IMR-90 (cell line): ENCODE results near the gene GJA5. TPM values are rescaled to one million over a fixed set of nuclear protein-coding genes. Genes with fewer than 3 reads are reported as not detected.
A peak's percentile ranks its signal among the peaks of the same experiment; 100 is the strongest.

Experiments used
- ATAC-seq: fragments of 200-7000 bp; cut with Tn5 transposase; 2 replicates; pipeline ENCODE4 v1.9.1; 2020; ENCODE audit warnings: low read depth, mild to moderate bottlenecking, moderate library complexity
- BruUV-seq: library from RNA; stranded (reverse); fragments of 400-500 nt; replicated peaks from 2 replicates; lab custom pipeline; 2021; lab: Mats Ljungman, UMichigan
- CTCF ChIA-PET: fragments of 300-600 bp; formaldehyde crosslinking; extraction: SDS; loops from one replicate; lab custom pipeline; 2021; ENCODE audit warnings: antibody characterized with exemption; lab: Yijun Ruan, JAX
- POLR2A ChIA-PET: fragments of 300-600 bp; sonication (Branson Sonifier 250); formaldehyde crosslinking; loops from one replicate; lab custom pipeline; 2022; ENCODE audit warnings: antibody characterized with exemption; ENCODE audit not compliant: unreplicated experiment; lab: Charles Lee
- DNase-seq: peaks from one replicate; pipeline ENCODE4 v3.0.0; 2013
- H2AFZ ChIP-seq: replicated peaks from 2 replicates; pipeline ENCODE3; 2013; ENCODE audit warnings: low read length, mild to moderate bottlenecking; ENCODE audit not compliant: poor library complexity
- H2AK5ac ChIP-seq: 2 replicates; pipeline ENCODE4 v1.6.1; 2013; ENCODE audit warnings: low read depth, low read length, inconsistent platforms
- H2AK9ac ChIP-seq: replicated peaks from 2 replicates; pipeline ENCODE3; 2013; ENCODE audit warnings: mild to moderate bottlenecking, low read depth, low read length, moderate library complexity; ENCODE audit not compliant: poor library complexity
- H2BK120ac ChIP-seq: 2 replicates; pipeline ENCODE4 v1.6.1; 2013; ENCODE audit warnings: low read depth, low read length, inconsistent platforms
- H2BK15ac ChIP-seq: 3 replicates; pipeline ENCODE4 v1.6.1; 2013; ENCODE audit warnings: low read depth, low read length, inconsistent platforms
- H2BK20ac ChIP-seq: 2 replicates; pipeline ENCODE4 v1.6.1; 2013; ENCODE audit warnings: low read depth, mild to moderate bottlenecking, inconsistent platforms, low read length, moderate library complexity
- H2BK5ac ChIP-seq: 2 replicates; pipeline ENCODE4 v1.6.1; 2013; ENCODE audit warnings: mild to moderate bottlenecking, low read depth, low read length, inconsistent platforms; ENCODE audit not compliant: poor library complexity, severe bottlenecking
- H3K14ac ChIP-seq: replicated peaks from 2 replicates; pipeline ENCODE4 v1.6.1; 2013; ENCODE audit warnings: low read depth, low read length, inconsistent platforms
- H3K18ac ChIP-seq: 2 replicates; pipeline ENCODE4 v1.6.1; 2013; ENCODE audit warnings: low read depth, low read length, control low read depth
- H3K23ac ChIP-seq: 2 replicates; pipeline ENCODE4 v1.6.1; 2013; ENCODE audit warnings: low read depth, low read length, inconsistent platforms
- H3K27ac ChIP-seq: 2 replicates; pipeline ENCODE4 v1.5.1; 2013; ENCODE audit warnings: mild to moderate bottlenecking, control low read depth, low read length; ENCODE audit not compliant: insufficient read depth
- H3K27me3 ChIP-seq: 2 replicates; pipeline ENCODE4 v1.6.1; 2013; ENCODE audit warnings: low read length; ENCODE audit not compliant: control insufficient read depth, insufficient read depth
- H3K36me3 ChIP-seq: 2 replicates; pipeline ENCODE4 v1.6.1; 2013; ENCODE audit warnings: low read length, mixed read lengths; ENCODE audit not compliant: control insufficient read depth, insufficient read depth
- H3K4ac ChIP-seq: 2 replicates; pipeline ENCODE4 v1.6.1; 2013; ENCODE audit warnings: low read depth, low read length, inconsistent platforms
- H3K4me1 ChIP-seq: 2 replicates; pipeline ENCODE4 v1.6.1; 2013; ENCODE audit warnings: low read length, mixed read lengths; ENCODE audit not compliant: control insufficient read depth, insufficient read depth
- H3K4me2 ChIP-seq: 2 replicates; pipeline ENCODE4 v1.6.1; 2013; ENCODE audit warnings: low read depth, mild to moderate bottlenecking, control low read depth, low read length, moderate library complexity
- H3K4me3 ChIP-seq: 2 replicates; pipeline ENCODE4 v1.5.1; 2013; ENCODE audit warnings: low read depth, mild to moderate bottlenecking, control low read depth, low read length, moderate library complexity; ENCODE audit not compliant: insufficient read depth
- H3K56ac ChIP-seq: 2 replicates; pipeline ENCODE4 v1.6.1; 2013; ENCODE audit warnings: low read length, inconsistent platforms; ENCODE audit not compliant: insufficient read depth; ENCODE audit errors: extremely low read depth
- H3K79me1 ChIP-seq, 2 experiments: 2 replicates each; pipeline ENCODE4 v1.6.1; 2013; ENCODE audit warnings: low read length in 2 of 2, inconsistent platforms in 1 of 2, low read depth in 1 of 2
- H3K9ac ChIP-seq: 2 replicates; pipeline ENCODE4 v1.6.1; 2013; ENCODE audit warnings: low read depth, low read length, control low read depth
- H3K9me1 ChIP-seq: 2 replicates; pipeline ENCODE4 v1.6.1; 2013; ENCODE audit warnings: low read length, inconsistent platforms; ENCODE audit not compliant: insufficient read depth
- H3K9me3 ChIP-seq: 2 replicates; pipeline ENCODE4 v1.6.1; 2013; ENCODE audit warnings: low read length; ENCODE audit not compliant: control insufficient read depth, insufficient read depth
- H4K20me1 ChIP-seq: 2 replicates; pipeline ENCODE4 v1.6.1; 2013; ENCODE audit warnings: low read length, inconsistent platforms; ENCODE audit not compliant: insufficient read depth
- H4K5ac ChIP-seq: 2 replicates; pipeline ENCODE4 v1.6.1; 2013; ENCODE audit warnings: mild to moderate bottlenecking, low read depth, low read length, control low read depth
- H4K8ac ChIP-seq, 2 experiments: 2 replicates each; pipeline ENCODE4 v1.6.1; 2013; ENCODE audit warnings: low read depth in 2 of 2, low read length in 2 of 2, control low read depth in 1 of 2, inconsistent platforms in 1 of 2
- H4K91ac ChIP-seq: 2 replicates; pipeline ENCODE4 v1.6.1; 2013; ENCODE audit warnings: low read depth, low read length, inconsistent platforms; ENCODE audit not compliant: insufficient read depth
- BHLHE40 ChIP-seq: fragments of 150-350 bp; IDR thresholded peaks from 2 replicates; pipeline ENCODE4 v1.6.1; 2016; ENCODE audit warnings: mild to moderate bottlenecking, low read depth, low read length
- CHD1 ChIP-seq: IDR thresholded peaks from 2 replicates; pipeline ENCODE4 v1.6.1; 2012; ENCODE audit warnings: low read depth, low read length, improper control_type of control experiment
- FOS ChIP-seq: fragments of 150-350 bp; IDR thresholded peaks from 2 replicates; pipeline ENCODE4 v1.6.1; 2016; ENCODE audit warnings: low read depth, low read length
- NFE2L2 ChIP-seq: fragments of 150-350 bp; IDR thresholded peaks from 2 replicates; pipeline ENCODE4 v1.6.1; 2016; ENCODE audit warnings: low read depth, mild to moderate bottlenecking, low read length
- POLR2A ChIP-seq: IDR thresholded peaks from 2 replicates; pipeline ENCODE4 v1.6.1; 2012; ENCODE audit warnings: mild to moderate bottlenecking, low read depth, low read length
- WGBS, 2 experiments: methylation state at CpG; one replicate each; pipeline versions ENCODE4 v1.1.5 to v1.1.7; 2013; ENCODE audit warnings: missing lambda C conversion rate in 2 of 2; ENCODE audit not compliant: insufficient read length in 1 of 2; ENCODE audit errors: extremely low coverage in 2 of 2; 5-methylcytosine and 5-hydroxymethylcytosine counted together
- dilution Hi-C: fragments of 300-500 bp; cut with HindIII; formaldehyde crosslinking; loops from one replicate; pipeline ENCODE4 v1.14.3; 2018; ENCODE audit warnings: low sequenced_read_pairs; ENCODE audit not compliant: unreplicated experiment
- in situ Hi-C: fragments of 300-500 bp; cut with MboI; formaldehyde crosslinking; loops from 3 replicates; pipeline ENCODE4 v1.14.3; 2019; ENCODE audit warnings: low sequenced_read_pairs, inconsistent platforms, mixed read lengths
- intact Hi-C: fragments of 100-400 bp; cut with micrococcal nuclease; formaldehyde crosslinking; loops from 2 replicates; pipeline ENCODE4 v1.10.0; 2022
- polyA plus RNA-seq, 3 experiments: library from polyadenylated mRNA; depleted of rRNA; stranded (reverse); fragments of >200 nt; gene quantifications; 2 replicates each; pipeline ENCODE4 v1.2.3, GENCODE V29; 2012; ENCODE audit warnings: low replicate concordance in 1 of 3
- total RNA-seq: library from RNA; depleted of rRNA; stranded (reverse); fragments of >200 nt; gene quantifications from 2 replicates; pipeline ENCODE4 v1.2.3, GENCODE V29; 2012

Gene GJA5
- total and polyA plus RNA-seq, 2 of the 4 experiments (the other 2 are of a cell fraction), result not detected

DNA sequence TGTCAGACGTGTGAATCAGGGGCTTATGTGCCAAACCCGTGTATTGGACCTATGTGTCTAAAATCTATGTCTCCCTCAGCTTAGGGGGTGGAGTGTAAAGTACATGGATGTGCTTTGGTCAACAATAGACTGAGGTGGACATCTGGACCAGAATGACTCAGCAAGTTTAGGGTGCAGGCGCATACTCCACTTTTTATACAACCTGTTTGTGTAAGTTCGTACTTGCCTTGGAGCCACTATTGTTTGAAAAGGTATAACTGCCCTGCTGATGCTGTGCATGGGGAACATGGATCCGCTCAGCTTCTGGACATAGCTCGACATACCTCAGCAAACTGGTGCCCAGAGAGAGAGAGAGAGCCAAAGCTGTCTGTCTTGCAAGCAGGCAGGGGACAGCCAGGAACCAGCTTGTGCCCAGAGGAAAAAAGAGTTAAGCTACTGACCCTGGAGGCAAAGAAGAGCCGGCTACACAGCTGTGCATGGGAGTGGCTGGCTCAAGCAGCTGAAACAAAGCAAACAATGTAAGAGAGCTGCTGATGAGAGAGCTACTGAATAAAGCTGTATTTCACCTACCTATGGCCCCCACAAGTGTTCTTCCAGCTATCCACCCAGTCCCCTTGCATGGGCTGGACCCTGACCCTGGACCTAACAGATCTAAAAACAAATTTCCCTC, 41.2 kb downstream of the GJA5 start:
- Histone ChIP-seq H2BK5ac (no peak overlapping the region), H3K14ac (no peak overlapping the region), H2BK120ac (no peak overlapping the region), H3K4me1 (no peaks in the 10 kb centered on the region), H3K4ac (no peak overlapping the region), H3K36me3 (no peaks in the 10 kb centered on the region), H3K9me1 (no peaks in the 10 kb centered on the region), H3K4me3 (no peak overlapping the region), H3K79me1 (no peaks in the 10 kb centered on the region), H2BK15ac (no peak overlapping the region), H3K56ac (no peak overlapping the region), H2BK20ac (no peak overlapping the region), H2AFZ (no peak overlapping the region), H2AK9ac (no peak overlapping the region), H4K20me1 (no peaks in the 10 kb centered on the region), H3K9me3 (no peaks in the 10 kb centered on the region), H3K27ac (no peak overlapping the region), H3K23ac (no peak overlapping the region), H3K27me3 (no peaks in the 10 kb centered on the region; the same call in 1 of the 2 replicates), H3K18ac (no peak overlapping the region), H3K9ac (no peak overlapping the region), H2AK5ac (no peak overlapping the region), H4K91ac (no peak overlapping the region), H3K4me2 (no peak overlapping the region), H4K8ac (no peak overlapping the region), H4K5ac (no peak overlapping the region)
- no peak for DNase-seq
- POLR2A ChIA-PET, result no interaction called here
- dilution Hi-C loops, result no loop called here
- ATAC-seq, result no peak
- intact Hi-C loops, result no loop called here
- no TSS peak for BruUV-seq
- no CpG with 5 or more reads among the region's 7 CpGs for WGBS, 2 experiments
- in situ Hi-C loops, result no loop called here
- TF ChIP-seq POLR2A, result no peak
- TF ChIP-seq CHD1, result no peak
- TF ChIP-seq FOS, result no peak
- TF ChIP-seq NFE2L2, result peak; percentile 85
- TF ChIP-seq BHLHE40, result no peak
- CTCF ChIA-PET, result no interaction called here
